ENCODE results near the gene KLC4.

The KLC4 gene

DNA sequence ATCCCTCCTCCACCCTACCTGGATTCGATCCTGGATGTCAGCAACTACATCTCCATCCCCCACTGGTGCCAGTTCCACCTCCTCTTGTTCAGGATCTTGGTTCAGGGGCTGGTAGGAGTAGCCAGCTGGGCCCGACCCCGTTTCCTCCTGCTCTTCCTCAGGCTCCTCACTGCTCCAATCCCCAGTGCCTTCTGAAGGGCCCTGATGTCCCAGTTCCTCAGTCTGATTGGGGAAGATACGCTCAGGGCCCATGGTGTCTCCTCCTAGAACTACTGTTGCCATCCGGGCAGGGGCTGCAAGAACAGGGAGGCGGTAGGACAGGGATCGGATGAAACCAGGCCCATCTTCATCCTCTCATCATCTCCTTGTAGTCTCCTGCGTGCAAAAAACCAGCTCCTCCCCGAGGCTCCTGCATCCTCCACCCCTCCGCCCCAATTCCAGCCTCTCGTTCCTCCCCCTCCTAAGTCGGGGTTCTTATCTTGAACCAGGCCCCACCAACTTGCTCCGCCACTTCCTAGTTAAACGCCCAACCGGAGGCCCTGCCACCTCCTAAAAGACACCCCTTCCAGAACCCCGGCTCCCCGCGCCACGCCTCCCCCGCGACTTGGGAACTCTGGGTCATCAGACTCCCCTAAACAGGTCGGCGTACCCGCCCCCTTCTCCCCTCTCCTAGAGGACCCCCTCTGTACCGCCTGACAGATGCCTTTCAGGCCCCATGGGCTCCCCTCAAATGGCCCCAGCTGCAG lies 46.2 kb upstream of the KLC4 start:
- peak; percentile 39 for ATAC-seq
- TF ChIP-seq ZC3H10 (CRISPR knock-in tag; IDR thresholded peaks at IDR 0.05) (no peak), ZNF8 (CRISPR knock-in tag; IDR thresholded peaks at IDR 0.05) (no peak), ZFP30 (CRISPR knock-in tag; IDR thresholded peaks at IDR 0.05) (no peak), CSDC2 (CRISPR knock-in tag; IDR thresholded peaks at IDR 0.05) (no peak), SNAI2 (CRISPR knock-in tag; IDR thresholded peaks at IDR 0.05) (no peak), BACH2 (CRISPR knock-in tag; IDR thresholded peaks at IDR 0.05; ENCODE audit: borderline replicate concordance) (no peak), OSR1 (CRISPR knock-in tag; IDR thresholded peaks at IDR 0.05) (no peak), TOX (CRISPR knock-in tag; IDR thresholded peaks at IDR 0.05; ENCODE audit: borderline replicate concordance) (no peak), ZNF565 (CRISPR knock-in tag; conservative IDR thresholded peaks at IDR 0.05; ENCODE audit: low read depth) (no peak), PPARA (CRISPR knock-in tag; IDR thresholded peaks at IDR 0.05; ENCODE audit: borderline replicate concordance) (no peak), ISL1 (CRISPR knock-in tag; IDR thresholded peaks at IDR 0.05) (no peak)
- TF ChIP-seq, protein P1, sequence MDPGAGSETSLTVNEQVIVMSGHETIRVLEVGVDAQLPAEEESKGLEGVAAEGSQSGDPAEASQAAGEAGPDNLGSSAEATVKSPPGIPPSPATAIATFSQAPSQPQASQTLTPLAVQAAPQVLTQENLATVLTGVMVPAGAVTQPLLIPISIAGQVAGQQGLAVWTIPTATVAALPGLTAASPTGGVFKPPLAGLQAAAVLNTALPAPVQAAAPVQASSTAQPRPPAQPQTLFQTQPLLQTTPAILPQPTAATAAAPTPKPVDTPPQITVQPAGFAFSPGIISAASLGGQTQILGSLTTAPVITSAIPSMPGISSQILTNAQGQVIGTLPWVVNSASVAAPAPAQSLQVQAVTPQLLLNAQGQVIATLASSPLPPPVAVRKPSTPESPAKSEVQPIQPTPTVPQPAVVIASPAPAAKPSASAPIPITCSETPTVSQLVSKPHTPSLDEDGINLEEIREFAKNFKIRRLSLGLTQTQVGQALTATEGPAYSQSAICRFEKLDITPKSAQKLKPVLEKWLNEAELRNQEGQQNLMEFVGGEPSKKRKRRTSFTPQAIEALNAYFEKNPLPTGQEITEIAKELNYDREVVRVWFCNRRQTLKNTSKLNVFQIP (CRISPR knock-in tag; IDR thresholded peaks at IDR 0.05; ENCODE audit: borderline replicate concordance, low read depth): no peak
- TF ChIP-seq, protein P2, sequence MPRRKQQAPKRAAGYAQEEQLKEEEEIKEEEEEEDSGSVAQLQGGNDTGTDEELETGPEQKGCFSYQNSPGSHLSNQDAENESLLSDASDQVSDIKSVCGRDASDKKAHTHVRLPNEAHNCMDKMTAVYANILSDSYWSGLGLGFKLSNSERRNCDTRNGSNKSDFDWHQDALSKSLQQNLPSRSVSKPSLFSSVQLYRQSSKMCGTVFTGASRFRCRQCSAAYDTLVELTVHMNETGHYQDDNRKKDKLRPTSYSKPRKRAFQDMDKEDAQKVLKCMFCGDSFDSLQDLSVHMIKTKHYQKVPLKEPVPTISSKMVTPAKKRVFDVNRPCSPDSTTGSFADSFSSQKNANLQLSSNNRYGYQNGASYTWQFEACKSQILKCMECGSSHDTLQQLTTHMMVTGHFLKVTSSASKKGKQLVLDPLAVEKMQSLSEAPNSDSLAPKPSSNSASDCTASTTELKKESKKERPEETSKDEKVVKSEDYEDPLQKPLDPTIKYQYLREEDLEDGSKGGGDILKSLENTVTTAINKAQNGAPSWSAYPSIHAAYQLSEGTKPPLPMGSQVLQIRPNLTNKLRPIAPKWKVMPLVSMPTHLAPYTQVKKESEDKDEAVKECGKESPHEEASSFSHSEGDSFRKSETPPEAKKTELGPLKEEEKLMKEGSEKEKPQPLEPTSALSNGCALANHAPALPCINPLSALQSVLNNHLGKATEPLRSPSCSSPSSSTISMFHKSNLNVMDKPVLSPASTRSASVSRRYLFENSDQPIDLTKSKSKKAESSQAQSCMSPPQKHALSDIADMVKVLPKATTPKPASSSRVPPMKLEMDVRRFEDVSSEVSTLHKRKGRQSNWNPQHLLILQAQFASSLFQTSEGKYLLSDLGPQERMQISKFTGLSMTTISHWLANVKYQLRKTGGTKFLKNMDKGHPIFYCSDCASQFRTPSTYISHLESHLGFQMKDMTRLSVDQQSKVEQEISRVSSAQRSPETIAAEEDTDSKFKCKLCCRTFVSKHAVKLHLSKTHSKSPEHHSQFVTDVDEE (CRISPR knock-in tag; IDR thresholded peaks at IDR 0.05): no peak
- TF ChIP-seq, protein P3, sequence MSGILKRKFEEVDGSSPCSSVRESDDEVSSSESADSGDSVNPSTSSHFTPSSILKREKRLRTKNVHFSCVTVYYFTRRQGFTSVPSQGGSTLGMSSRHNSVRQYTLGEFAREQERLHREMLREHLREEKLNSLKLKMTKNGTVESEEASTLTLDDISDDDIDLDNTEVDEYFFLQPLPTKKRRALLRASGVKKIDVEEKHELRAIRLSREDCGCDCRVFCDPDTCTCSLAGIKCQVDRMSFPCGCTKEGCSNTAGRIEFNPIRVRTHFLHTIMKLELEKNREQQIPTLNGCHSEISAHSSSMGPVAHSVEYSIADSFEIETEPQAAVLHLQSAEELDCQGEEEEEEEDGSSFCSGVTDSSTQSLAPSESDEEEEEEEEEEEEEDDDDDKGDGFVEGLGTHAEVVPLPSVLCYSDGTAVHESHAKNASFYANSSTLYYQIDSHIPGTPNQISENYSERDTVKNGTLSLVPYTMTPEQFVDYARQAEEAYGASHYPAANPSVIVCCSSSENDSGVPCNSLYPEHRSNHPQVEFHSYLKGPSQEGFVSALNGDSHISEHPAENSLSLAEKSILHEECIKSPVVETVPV (CRISPR knock-in tag; IDR thresholded peaks at IDR 0.05): no peak

DNA sequence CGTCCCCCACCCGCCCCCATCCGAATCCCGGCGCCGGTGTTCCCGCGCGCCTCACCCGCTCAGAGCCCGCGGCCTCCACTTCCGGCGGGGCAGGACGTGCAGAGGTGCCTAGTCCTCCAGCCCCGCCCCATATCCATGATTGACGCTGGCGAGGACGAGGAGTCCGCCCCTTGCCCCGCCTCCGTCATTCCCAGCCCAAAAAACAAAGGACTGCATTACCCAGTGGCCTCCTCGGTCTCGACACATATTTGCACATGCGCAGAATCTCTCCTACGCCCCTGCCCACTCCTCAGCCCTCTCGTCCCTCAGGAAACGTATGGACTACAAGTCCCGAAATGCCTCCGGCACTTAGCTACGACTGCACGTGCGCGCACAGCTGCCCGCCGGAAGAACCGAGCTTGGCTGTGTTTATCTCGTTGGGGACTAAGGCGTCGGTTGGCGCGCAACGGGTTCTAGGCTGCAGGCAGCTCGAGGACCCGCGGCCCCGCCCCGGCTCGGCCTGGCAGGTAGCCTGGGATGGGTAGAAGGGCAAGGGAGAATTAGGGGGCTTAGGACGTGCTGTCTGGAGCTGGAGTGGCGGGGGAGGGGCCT lies 45.5 kb upstream of the KLC4 start, which contains the start of the genes KLHDC3 and MEA1:
TSS of gene KLHDC3 (plus strand) at position 407 of the 591 bp plus-strand sequence. CDS start 2,944 bp downstream, outside the sequence.
TSS of gene MEA1 (minus strand) at position 104 of the 591 bp plus-strand sequence. CDS start 133 bp downstream, outside the sequence.
- TF ChIP-seq ZC3H10 (CRISPR knock-in tag; IDR thresholded peaks at IDR 0.05) (no peak), ZNF565 (CRISPR knock-in tag; conservative IDR thresholded peaks at IDR 0.05; ENCODE audit: low read depth) (no peak), SNAI2 (CRISPR knock-in tag; IDR thresholded peaks at IDR 0.05) (no peak), ZFP30 (CRISPR knock-in tag; IDR thresholded peaks at IDR 0.05) (no peak), ZNF8 (CRISPR knock-in tag; IDR thresholded peaks at IDR 0.05) (no peak)
- TF ChIP-seq, protein P4, sequence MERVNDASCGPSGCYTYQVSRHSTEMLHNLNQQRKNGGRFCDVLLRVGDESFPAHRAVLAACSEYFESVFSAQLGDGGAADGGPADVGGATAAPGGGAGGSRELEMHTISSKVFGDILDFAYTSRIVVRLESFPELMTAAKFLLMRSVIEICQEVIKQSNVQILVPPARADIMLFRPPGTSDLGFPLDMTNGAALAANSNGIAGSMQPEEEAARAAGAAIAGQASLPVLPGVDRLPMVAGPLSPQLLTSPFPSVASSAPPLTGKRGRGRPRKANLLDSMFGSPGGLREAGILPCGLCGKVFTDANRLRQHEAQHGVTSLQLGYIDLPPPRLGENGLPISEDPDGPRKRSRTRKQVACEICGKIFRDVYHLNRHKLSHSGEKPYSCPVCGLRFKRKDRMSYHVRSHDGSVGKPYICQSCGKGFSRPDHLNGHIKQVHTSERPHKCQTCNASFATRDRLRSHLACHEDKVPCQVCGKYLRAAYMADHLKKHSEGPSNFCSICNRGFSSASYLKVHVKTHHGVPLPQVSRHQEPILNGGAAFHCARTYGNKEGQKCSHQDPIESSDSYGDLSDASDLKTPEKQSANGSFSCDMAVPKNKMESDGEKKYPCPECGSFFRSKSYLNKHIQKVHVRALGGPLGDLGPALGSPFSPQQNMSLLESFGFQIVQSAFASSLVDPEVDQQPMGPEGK (CRISPR knock-in tag; IDR thresholded peaks at IDR 0.05; ENCODE audit: borderline replicate concordance): no peak
- TF ChIP-seq, protein P2 (CRISPR knock-in tag; IDR thresholded peaks at IDR 0.05): no peak
- ATAC-seq: peak; percentile 93

DNA sequence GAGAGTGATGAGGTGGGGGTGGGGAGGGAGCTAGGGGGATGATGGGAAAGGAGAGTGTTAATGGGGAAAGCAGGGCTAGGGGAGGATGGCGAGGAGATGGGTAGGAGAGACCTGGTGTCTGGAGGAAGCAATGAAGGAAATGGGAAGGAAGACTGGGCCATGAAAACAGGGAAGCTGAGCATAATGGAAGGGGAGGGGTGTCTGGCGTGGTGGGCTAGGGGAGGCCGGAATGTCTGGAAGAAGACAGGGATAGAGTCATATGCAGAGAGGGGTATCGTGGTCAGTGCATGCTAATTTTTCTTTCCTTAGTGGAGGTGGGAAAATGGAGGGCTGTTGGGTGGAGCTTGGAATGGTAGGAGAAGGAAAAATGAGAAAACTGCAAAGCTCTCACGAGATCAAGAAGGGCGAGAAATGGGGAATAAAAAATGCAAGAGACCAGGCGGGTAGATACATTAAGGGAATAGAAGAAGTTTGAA lies 45.0 kb upstream of the KLC4 start:
- ATAC-seq: peak; percentile 34
- no peak for TF ChIP-seq SNAI2 (CRISPR knock-in tag; IDR thresholded peaks at IDR 0.05)
- no peak for TF ChIP-seq ARNTL (CRISPR knock-in tag; IDR thresholded peaks at IDR 0.05; ENCODE audit: borderline replicate concordance, low read depth)
- TF ChIP-seq, protein P4 (CRISPR knock-in tag; IDR thresholded peaks at IDR 0.05; ENCODE audit: borderline replicate concordance): no peak
- no peak for TF ChIP-seq ISL1 (CRISPR knock-in tag; IDR thresholded peaks at IDR 0.05)
- no peak for TF ChIP-seq ZC3H10 (CRISPR knock-in tag; IDR thresholded peaks at IDR 0.05)
- no peak for TF ChIP-seq PPARA (CRISPR knock-in tag; IDR thresholded peaks at IDR 0.05; ENCODE audit: borderline replicate concordance)
- TF ChIP-seq, protein P3 (CRISPR knock-in tag; IDR thresholded peaks at IDR 0.05): no peak
- TF ChIP-seq, protein P1 (CRISPR knock-in tag; IDR thresholded peaks at IDR 0.05; ENCODE audit: borderline replicate concordance, low read depth): no peak
- TF ChIP-seq ESRRG (CRISPR knock-in tag; IDR thresholded peaks at IDR 0.05): no peak
